K562 (cell line): ENCODE results near the gene RABGAP1L. TPM values are rescaled to one million over a fixed set of nuclear protein-coding genes. Genes with fewer than 3 reads are reported as not detected.

ENCODE experiments used
- ARID2 ChIP-seq: fragments of 450-650 bp; IDR thresholded peaks from 2 replicates; pipeline ENCODE4 v1.6.1; 2017; ENCODE audit warnings: antibody characterized with exemption, mild to moderate bottlenecking
- ATF1 ChIP-seq, 2 experiments: fragments of 450-650 bp in 1 of 2; IDR thresholded peaks; 2 replicates each; pipeline ENCODE4 v1.6.1; 2016; ENCODE audit warnings: missing compliant biosample characterization in 1 of 2, missing genetic modification characterization in 1 of 2
- ATF6 ChIP-seq: sonication (generic); formaldehyde crosslinking; IDR thresholded peaks from 2 replicates; pipeline ENCODE4 v1.4.0; 2020; ENCODE audit warnings: mild to moderate bottlenecking, missing genetic modification reagents
- BCOR ChIP-seq: fragments of 450-650 bp; IDR thresholded peaks from 2 replicates; pipeline ENCODE4 v1.6.1; 2016
- CLOCK ChIP-seq: fragments of 250-450 bp; sonication (Bioruptor Pico); IDR thresholded peaks from 2 replicates; pipeline ENCODE4 v1.4.0; 2020; ENCODE audit warnings: mild to moderate bottlenecking, moderate library complexity, borderline replicate concordance
- CREB3 ChIP-seq: fragments of 450-650 bp; conservative IDR thresholded peaks from 2 replicates; pipeline ENCODE4 v1.6.1; 2016; ENCODE audit warnings: missing genetic modification characterization, low read depth, mild to moderate bottlenecking, missing compliant biosample characterization, moderate library complexity
- CREM ChIP-seq: IDR thresholded peaks from 2 replicates; pipeline ENCODE4 v1.6.1; 2014; ENCODE audit warnings: antibody characterized with exemption, low read depth
- EWSR1 ChIP-seq: fragments of 450-650 bp; IDR thresholded peaks from 2 replicates; pipeline ENCODE4 v1.6.1; 2018; ENCODE audit warnings: borderline replicate concordance, mild to moderate bottlenecking, low read depth, moderate library complexity; ENCODE audit not compliant: partially characterized antibody
- HMG20B ChIP-seq: fragments of 250-450 bp; sonication (Bioruptor Pico); IDR thresholded peaks from 2 replicates; pipeline ENCODE4 v1.5.0; 2021; ENCODE audit warnings: mild to moderate bottlenecking
- JUNB ChIP-seq: fragments of 450-650 bp; formaldehyde crosslinking; conservative IDR thresholded peaks from 2 replicates; pipeline ENCODE4 v1.4.0; 2020; ENCODE audit warnings: mild to moderate bottlenecking
- MAFK ChIP-seq: IDR thresholded peaks from 2 replicates; pipeline ENCODE4 v1.6.1; 2011; ENCODE audit warnings: low read length, improper control_type of control experiment
- SMARCA4 ChIP-seq: fragments of 450-650 bp; IDR thresholded peaks from 2 replicates; pipeline ENCODE4 v1.6.1; 2016
- THRB ChIP-seq: fragments of 450-650 bp; formaldehyde crosslinking; conservative IDR thresholded peaks from 2 replicates; pipeline ENCODE4 v1.4.0; 2022; ENCODE audit warnings: mild to moderate bottlenecking, missing genetic modification characterization
- ZBTB34 ChIP-seq: fragments of 250-450 bp; sonication (Bioruptor Pico); IDR thresholded peaks from 2 replicates; pipeline ENCODE4 v1.8.0; 2021; ENCODE audit warnings: mild to moderate bottlenecking, moderate library complexity
- ZBTB5 ChIP-seq: fragments of 450-650 bp; IDR thresholded peaks from 2 replicates; pipeline ENCODE4 v1.6.1; 2017; ENCODE audit warnings: antibody characterized with exemption
- ZFP36 ChIP-seq: fragments of 150-350 bp; IDR thresholded peaks from 2 replicates; pipeline ENCODE4 v1.6.1; 2018; ENCODE audit warnings: low read length, low read depth; ENCODE audit not compliant: partially characterized antibody
- ZSCAN32 ChIP-seq: fragments of 450-650 bp; formaldehyde crosslinking; IDR thresholded peaks from 2 replicates; pipeline ENCODE4 v1.4.0; 2020; ENCODE audit warnings: mild to moderate bottlenecking, moderate library complexity
- polyA plus RNA-seq, 8 experiments: library from polyadenylated mRNA; depleted of rRNA in 4 of 8; stranded (reverse) in 5 of 8; unstranded in 3 of 8; fragments of >200 nt; fragmentation: Nextera tagmentation in 2 of 8; fragmentation: Illumina TruSeq in 1 of 8; extraction: Ambion mirVana in 2 of 8; extraction: Trizol in 1 of 8; gene quantifications; 2 replicates each; pipeline versions ENCODE4 v1.2.1 to v1.2.3, GENCODE V29; 2011 to 2014; ENCODE audit warnings: inconsistent platforms in 1 of 8, missing spikeins in 1 of 8
- total RNA-seq, 7 experiments: library from RNA; depleted of rRNA in 6 of 7; stranded (reverse); fragments of >200 nt in 6 of 7; fragmentation: Illumina TruSeq in 2 of 7; extraction: Trizol in 2 of 7; gene quantifications; 2 replicates each; pipeline versions ENCODE4 v1.2.1 to v1.2.3, GENCODE V29; 2011 to 2021; ENCODE audit warnings: low replicate concordance in 1 of 7

RABGAP1L gene
- total and polyA plus RNA-seq, 9 of the 15 experiments (the other 6 are each of a cell fraction or from before 2014, with no cell fraction given) = 16.5 to 44.9 (median 26.7) TPM

GRCh38 chr1:174965362-174966007, 806.2 kb downstream of the RABGAP1L start (continued):
- TF ChIP-seq ATF6 (CRISPR knock-in tag) = no peak
- TF ChIP-seq HMG20B (CRISPR knock-in tag) = no peak
- no peak for TF ChIP-seq ATF1 (CRISPR knock-in tag; IDR thresholded peaks at IDR 0.05)
- TF ChIP-seq ATF1 (tag; IDR thresholded peaks at IDR 0.05) = no peak
- no peak for TF ChIP-seq JUNB (CRISPR knock-in tag)
- no peak for TF ChIP-seq EWSR1
- TF ChIP-seq ZFP36 = peak; percentile 18
- no peak for TF ChIP-seq THRB (CRISPR knock-in tag)
- TF ChIP-seq ZSCAN32 (CRISPR knock-in tag) = no peak
- no peak for TF ChIP-seq ZBTB5
- peak; percentile 66; the same call in 1 of the 2 replicates for TF ChIP-seq CREB3 (tag)
- TF ChIP-seq CLOCK (CRISPR knock-in tag) = no peak
- TF ChIP-seq BCOR = peak; percentile 47; the same call in 1 of the 2 replicates
- no peak for TF ChIP-seq ZBTB34
- peak; percentile 37 for TF ChIP-seq SMARCA4
- peak; percentile 66 for TF ChIP-seq MAFK
- peak; percentile 61; the same call in 1 of the 2 replicates for TF ChIP-seq ARID2
- TF ChIP-seq CREM = no peak
